CD1c-positive myeloid dendritic cell (primary cell): ENCODE measurements around the gene ATP6V0A4.
"Not testable (repeated sequence)": the region's sequence is repeated elsewhere in the genome, so short reads cannot be mapped to it uniquely, and the experiment has no call there.

Experiments used
- DNase-seq: peaks from one replicate; pipeline ENCODE4 v3.0.0-alpha.2; 2016; ENCODE audit errors: extremely low spot score

Gene ATP6V0A4

DNA sequence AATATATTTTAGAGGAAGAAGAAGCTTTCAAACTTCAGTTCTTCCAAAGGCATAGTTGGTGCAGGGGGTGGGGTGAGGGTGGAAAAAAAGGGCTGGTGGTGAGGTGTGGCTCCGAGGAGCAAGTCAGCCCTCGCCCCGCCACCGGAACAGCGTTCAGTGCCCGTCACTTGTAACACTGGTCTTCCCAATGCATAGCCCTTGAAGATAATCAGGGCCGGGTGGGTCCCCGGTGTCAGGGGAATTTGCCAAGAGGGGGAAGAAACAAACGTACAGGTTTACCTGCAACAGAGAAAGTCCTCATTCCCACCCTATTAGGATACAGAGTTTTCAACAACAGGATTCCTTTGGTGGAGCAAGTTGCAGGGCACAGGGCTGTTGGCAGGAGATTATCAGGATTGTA is 98.3 kb downstream of the ATP6V0A4 start:
- DNase-seq: no peak

DNA sequence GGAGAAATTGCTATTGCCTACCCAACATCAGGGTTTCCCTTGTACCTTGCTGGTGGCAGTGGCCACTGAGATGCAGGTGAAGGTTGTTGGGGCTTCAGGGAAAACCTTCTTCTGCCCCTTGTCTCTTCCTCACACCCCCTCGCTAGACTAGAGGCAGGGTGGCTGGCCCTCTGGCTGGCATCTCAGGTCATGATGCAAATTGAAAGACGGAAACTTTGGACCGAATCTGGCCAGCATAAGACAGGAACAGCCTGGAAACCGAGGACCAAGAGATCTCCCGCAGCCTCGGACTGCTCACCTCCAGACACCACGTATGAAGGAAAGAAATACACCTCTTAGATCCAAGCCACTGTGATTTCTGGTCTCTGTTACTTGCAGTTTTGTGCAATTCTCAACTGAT is 99.7 kb downstream of the ATP6V0A4 start:
- DNase-seq: no peak

DNA sequence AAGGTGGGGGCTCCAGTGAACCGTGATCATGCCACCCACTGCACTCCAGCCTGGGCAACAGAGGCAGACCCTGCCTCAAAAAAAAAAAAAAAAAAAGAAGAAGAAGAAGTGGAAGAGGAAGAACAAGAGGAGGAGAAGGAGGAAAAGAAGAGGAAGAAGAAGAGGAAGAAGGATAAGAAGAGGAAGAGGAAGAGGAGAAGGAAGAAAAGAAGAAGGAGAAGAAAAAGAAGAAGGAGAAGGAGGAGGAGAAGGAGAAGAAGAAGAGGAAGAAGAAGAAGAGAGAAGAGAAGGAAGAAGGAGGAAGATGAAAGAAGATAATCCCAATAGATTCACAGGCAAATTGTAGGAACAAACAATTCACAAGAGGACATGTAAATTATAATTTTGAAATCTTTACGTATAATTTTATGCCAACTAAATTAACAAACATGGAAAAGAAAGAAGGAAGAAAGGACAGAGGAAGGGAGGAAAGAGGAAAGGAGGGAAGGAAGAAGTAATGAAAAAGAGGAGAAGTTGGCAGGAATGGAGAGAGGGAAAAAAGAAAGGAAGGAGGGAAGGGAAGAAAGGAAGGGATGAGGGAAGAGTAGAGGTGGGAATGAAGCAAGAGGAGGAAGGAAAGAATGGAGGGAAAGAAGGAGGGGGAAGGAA is 100.3 kb downstream of the ATP6V0A4 start:
- no peak for DNase-seq

DNA sequence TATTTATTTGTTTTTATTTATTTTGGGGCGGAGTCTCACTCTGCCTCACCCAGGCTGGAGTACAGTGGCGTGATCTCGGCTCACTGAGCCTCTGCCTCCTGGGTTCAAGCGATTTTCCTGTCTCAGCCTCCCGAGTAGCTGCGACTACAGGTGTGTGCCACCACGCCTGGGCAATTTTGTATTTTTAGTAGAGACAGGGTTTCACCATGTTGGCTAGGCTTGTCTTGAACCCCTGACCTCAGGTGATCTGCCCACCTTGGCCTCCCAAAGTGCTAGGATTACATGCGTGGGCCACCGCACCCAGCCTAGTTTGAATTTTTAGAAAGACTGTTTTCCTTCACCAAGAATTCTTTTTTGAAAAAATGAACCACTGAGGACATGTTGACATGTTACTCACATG is 102.2 kb downstream of the ATP6V0A4 start:
- DNase-seq: not testable (repeated sequence)

DNA sequence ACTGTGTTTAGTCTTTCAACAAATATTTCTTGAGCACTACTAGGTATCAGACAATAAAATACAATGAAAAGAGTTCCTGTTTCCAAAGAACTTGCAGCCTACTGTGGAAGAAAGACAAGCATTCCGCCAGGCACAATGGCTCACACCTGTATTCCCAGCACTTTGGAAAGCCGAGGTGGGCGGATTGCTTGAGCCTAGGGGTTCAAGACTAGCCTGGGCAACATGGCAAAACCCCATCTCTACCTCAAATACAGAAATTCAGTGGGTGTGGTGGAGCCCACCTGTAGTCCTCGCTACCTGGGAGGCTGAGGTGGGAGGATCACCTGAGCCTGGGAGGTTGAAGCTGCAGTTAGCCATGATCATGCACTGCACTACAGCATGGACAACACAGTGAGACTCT is 102.9 kb downstream of the ATP6V0A4 start:
- DNase-seq: no peak

DNA sequence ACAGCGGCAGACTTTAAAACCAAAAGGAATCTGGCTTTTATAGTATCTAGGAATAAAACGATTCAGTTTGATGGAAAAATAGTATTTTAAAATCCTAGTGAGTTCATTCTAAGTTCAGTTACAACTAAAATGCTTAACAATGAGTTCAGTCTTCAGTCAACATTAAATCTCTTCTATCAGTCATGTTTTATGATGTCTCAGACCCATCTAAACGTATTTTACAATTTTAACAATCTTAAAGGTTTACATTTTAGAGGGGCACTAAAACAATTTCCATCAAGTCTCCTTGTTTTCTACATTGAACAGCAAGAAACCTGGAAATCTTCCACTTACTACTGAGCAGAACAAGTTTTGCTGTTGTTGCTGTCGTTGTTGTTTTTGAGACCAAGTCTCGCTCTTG is 106.8 kb downstream of the ATP6V0A4 start:
- no peak for DNase-seq

DNA sequence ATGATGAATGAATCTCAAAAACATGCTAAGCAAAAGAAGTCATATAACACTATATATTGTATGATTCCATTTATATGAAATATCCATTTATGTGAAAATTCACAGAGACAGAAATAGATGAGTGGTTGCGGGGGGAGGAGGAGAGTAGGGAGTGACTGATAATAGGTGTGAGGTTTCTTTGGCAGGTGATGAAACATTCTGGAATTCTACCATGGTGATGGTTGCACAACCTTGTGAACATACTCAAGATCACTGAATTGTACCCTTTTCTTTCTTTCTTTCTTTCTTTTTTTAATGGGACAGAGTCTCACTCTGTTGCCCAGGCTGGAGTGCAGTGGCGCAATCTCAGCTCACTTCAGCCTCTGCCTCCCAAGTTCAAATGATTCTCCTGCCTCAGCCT is 107.5 kb downstream of the ATP6V0A4 start:
- no peak for DNase-seq

DNA sequence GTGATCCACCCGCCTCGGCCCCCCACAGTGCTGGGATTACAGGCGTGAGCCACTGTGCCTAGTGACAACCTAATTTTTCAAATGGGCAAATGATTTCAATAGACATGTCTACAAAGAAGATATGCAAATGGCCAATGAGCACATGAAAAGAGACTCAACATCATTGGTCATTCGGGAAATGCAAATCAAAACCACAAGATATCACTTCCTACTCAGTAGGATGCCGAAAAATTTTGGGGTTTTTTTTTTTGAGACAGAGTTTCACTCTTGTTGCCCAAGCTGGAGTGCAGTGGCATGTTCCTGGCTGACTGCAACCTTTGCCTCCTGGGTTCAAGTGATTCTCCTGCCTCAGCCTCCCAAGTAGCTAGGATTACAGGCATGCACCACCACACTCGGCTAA is 110.0 kb downstream of the ATP6V0A4 start:
- not testable (repeated sequence) for DNase-seq

DNA sequence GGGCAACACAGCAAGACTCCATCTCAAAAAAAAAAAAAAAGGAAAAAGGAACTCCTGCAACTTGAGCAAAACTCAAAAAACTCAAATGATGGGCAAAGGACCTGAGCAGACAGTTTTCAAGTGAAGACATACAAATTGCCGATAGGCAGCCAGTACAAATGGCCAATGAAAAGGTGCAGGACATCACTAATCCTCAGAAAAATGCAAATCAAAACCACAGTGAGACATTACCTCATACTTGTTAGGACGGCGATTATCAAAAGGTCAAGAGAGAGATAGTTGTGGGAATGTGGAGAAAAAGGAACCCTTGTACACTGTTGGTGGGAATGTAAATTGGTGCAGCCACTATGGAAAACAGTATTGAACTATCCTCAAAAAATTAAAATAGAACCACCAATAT is 113.7 kb downstream of the ATP6V0A4 start:
- DNase-seq: no peak

DNA sequence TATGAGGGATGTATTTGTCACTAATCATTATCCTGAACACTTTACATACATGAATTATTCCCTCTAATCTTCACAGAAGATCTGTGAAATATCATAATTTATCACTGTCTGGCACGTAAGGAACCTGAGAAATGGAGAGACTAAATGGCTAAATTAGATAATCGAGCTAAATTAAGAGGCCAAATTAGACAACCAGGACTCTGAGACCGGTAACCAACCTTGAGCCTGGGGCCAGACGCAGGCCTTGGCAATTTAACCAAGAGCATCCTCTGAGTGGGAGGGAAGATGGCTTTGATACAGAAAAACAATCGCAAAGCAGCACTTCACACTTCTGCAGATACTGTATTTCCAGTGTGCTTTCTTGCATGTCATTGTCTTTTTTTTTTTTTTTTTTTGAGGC is 118.2 kb downstream of the ATP6V0A4 start:
- DNase-seq: no peak

DNA sequence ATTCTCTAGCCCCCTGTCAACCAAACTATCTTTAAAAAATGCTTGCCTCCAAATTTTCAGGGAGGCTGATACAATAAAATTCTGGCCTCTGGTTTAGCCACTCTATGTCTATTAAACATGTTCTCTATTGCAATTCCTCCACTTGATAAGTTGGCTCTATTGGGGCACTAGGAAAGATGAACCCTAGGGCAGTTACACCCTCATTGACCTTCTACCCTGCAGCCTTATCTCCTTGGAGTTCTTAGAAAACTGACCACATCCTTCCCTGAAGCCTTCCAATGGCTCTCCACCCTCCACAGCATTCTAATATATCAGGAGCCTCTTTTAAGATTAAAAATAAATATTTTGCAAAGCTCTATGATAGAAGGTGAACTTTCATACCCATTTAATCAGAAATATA is 127.4 kb downstream of the ATP6V0A4 start:
- DNase-seq: no peak

DNA sequence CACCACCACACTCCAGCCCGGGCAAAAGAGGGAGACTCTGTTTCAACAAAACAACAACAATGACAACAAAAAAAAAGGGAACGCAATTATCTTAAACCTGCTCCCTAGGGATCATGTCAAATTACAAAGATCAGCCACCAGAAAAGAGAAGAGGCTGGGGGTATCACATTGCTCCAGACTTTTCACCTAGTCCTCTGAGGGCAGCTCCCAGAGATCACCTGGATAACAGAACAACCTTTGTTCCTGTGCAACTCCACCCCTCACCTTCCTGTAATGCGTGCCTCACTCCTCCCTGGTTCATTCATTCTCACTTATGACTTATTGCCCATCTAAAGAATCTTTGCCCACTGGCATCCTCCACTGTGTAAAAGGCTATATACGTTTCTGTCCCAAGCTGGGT is 128.6 kb downstream of the ATP6V0A4 start:
- DNase-seq: no peak

DNA sequence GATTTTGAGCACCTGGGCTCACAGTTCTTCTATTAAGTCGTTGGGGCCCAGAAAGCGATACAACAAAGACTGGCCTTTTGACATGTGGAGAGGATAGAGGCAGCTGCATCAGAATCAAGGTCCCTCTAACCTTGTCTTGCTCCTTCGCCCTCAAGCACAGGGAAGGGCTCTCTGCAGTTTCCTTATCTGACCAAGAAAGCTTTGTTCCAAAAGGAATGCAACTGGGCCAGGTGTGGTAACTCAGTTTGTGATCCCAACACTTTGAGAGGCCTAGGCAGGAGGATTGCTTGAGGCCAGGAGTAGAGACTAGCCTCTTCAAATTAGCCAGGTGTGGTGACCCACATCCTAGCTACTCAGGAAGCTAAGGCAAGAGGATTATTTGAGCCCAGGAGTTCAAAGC is 129.1 kb downstream of the ATP6V0A4 start:
- DNase-seq: no peak

DNA sequence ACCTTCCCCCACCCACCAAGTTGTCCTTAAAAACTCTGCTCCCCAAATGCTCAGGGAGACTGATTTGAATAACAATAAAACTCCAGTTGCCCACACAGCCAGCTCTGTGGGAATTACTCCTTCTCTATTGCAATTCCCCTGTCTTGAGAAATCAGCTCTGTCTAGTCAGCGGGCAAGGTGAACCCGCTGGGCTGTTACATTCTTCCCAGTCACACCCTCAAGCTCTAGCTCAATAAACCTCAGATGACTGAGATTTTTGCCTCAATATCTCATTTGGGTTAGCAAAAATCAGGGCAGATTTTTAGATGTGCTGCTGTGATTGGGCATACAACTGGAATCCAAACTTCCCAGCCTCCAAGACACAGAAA is 129.8 kb downstream of the ATP6V0A4 start:
- DNase-seq: no peak

DNA sequence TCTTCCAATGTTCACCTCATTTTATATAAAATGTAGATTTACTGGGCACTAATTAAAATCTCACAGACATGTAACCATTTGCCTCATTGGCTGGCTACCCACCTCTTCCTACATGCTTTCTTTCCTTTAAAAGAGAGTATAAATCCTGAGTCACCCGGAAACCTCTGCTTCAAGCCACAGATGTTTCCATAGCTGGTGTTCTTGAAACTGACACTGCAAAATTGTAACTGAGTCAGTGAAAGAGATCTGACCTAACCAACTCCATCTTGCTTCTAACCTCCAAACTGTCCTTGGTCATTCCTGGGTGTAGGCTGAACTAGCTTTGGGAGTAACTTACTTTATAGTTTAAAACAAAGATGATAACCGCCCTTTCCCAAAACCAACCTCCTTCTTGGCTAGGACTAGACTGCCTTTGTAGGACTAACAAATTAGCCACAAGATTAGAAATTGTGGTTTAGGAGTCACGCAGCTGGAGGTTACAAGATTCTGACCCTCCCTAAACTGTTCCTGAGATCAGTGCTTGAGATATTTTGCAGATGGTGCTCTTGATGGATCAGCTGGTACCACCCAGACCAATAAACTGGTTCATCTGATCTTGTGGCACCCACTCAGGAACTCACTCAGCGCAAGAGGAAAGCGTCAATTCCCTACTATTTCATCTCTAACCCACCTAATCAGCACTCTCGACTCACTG is 130.3 kb downstream of the ATP6V0A4 start:
- no peak for DNase-seq

DNA sequence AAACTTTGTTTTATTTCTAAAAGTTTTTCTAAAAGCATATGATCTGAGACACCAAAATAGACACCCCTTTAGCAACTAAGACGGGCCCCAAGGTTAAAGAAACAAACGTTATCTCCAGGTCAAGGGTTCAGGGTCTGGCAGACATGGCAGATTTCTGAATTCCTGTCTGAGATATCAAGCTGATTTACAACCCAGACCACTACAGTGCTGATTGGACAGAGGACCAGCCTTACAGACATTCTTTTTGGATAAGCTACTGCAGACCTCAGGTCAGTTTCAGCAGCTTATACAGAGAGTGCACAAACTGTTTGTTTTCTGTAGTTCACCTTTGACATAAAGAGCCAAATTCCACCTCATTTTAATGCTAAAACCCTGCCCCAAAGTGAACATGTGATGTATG is 131.6 kb downstream of the ATP6V0A4 start:
- no peak for DNase-seq

DNA sequence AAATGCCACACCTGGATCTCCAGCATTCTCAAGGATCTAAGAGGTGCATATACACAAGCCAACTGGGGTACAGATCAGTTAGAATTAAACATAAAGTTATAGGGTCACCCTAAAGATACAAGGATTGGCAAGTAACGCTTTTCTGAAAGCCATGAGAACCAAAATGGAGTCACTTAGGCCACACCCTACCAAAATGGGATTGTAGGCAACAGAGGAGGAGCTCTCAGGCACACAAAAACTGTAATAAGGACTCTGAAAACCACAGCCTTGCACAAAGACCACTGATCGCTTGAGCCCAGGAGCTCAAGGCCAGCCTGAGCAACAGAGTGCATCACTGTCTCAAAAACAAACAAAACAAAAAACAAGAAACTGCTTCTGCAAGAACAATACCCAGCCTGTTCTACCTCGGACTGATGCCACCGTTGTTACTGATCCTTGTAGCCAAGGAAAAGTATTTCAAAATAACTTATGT is 132.3 kb downstream of the ATP6V0A4 start:
- no peak for DNase-seq

DNA sequence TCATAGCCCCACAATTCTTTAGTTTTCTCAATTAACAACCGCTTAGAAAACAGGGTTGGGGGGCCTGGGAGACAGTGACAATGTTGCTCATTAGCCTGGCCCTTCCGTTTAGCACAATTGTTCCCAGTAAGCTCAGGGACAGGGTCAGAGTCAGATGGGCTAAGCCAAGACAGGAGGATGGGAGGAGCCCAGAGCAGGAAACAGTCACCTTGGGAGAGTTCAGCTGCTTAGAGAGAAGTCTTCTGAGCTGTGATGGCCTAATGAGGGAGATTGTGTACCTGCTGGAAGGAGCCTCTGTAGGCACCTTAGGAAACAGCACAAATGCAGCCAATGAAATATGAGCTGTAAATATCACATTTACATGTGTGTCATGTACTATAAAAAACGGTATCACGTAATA is 132.7 kb downstream of the ATP6V0A4 start:
- DNase-seq: no peak

DNA sequence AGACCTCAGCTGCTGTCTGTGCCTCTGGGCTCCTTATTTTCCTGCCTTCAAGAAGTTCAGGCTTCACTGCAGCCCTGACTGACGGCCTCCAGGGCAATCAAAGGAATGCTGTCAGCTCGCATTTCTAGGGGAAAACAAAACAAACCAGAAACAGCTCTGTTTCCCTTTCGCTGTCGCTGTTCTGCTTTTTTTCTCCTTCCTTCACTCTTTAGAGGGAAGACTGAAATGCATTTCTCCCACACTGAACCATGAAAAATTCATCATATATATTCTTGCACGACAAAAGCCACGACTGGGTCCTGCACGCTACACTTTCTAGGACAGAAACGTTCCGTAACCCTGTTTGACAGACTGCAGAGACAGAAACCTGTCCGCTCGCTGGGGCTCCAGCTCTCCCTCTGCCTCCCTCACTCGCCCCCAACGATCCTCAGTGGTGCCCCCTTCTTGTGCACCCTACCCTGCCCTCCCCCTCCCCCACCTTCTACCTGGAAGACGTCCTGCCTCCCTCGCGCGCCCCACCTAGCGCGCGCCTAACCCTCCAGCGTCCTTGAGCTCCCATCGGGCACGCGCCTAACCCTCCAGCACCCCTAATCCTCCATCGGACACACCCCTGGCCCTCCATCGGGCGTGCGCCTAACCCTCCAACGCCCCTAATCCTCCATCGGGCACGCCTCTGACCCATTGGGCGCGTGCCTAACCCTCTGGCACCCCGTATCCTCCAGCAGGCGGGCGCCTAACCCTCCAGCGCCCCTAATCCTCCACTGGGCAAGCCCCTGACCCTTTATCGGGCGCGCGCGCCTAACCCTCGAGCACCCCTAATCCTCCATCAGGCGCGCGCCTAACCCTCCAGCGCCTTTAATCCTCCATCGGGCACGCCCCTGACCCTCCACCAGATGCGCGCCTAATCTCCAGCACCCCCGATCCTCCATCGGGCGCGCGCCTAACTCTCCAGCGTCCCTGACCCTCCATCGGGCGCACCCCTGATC is 134.0 kb downstream of the ATP6V0A4 start:
- no peak for DNase-seq

DNA sequence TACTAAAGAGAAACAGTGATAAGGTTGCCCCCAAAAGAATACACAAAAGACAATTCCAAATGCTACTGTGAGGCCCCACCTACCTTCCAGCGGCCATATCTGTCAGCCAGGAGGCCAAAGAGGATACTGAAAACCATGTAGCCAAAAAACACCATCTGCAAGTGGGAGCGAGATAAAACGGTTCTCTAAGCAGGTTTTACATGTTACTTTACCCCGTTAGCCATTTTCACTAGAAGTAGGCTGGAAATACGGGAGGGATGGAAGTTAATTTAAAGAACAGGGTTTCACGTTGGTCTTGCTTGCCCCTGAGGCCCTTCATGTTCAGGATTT is 135.0 kb downstream of the ATP6V0A4 start:
- no peak for DNase-seq

DNA sequence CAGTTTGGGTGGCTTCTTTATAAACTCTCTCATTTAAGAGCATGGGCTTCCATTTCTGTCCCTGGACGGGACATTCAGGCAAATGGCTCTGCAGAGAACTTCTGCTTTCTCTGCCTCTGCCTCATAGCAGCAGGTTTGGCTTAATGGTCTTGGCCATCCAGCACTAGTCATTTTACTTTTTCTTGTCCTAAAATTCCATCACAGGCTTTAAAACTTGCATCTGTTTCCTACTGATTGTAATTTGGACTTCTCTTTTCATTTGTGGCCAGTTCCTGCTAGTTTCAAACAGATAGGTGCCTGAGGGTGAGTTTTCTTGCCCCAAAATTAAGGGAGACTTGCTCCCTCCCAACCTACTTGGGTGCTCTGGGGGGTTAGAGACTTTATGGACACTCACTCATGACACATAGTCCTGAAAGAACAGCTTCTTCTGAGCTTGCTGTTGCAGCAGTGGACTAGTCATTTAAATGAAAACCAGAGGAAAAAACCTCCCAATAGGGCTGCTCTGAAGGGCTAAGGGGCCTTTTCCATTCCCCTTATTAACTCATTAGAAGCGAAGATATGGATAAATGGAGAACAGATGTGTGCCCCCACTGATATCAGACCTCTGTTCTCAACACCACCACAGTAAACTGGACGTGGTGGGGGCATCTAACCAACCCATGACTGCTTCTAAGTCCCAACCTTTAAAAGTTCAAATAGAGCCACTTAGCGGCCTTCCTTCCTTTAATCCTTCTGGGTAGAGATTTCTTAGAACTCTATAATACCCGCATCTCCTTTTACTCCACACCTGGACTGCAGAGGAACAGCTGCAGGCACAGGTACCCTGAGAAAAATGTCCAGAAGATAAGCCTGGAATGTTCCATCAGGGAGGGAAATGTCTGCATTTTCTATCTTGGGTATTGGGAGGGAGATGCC is 135.7 kb downstream of the ATP6V0A4 start:
- no peak for DNase-seq
